Islet of Langerhans (tissue), 1 donor: Measurements from ENCODE around the gene PET117.
"Not testable (repeated sequence)": the region's sequence is repeated elsewhere in the genome, so short reads cannot be mapped to it uniquely, and the experiment has no call there.

Experiments used
- FAIRE-seq: peaks from one replicate; lab custom pipeline; 2011; peaks lifted over from hg19 to GRCh38; lab: Jason Lieb, UNC

The PET117 gene

GRCh38 chr20:18164356-18164755, 26.7 kb downstream of the PET117 start:
- no peak for FAIRE-seq

GRCh38 chr20:18165553-18165952, 27.9 kb downstream of the PET117 start:
- no peak for FAIRE-seq

GRCh38 chr20:18166241-18166881, 28.7 kb downstream of the PET117 start:
- FAIRE-seq = no peak

GRCh38 chr20:18166950-18167349, 29.3 kb downstream of the PET117 start:
- FAIRE-seq = no peak

- FAIRE-seq = no peak
Measured at GRCh38 chr20:18172379-18172778, 34.7 kb downstream of the PET117 start.

- no peak for FAIRE-seq
Measured at GRCh38 chr20:18174906-18175683, 37.4 kb downstream of the PET117 start.

GRCh38 chr20:18176318-18176785, 38.7 kb downstream of the PET117 start:
- no peak for FAIRE-seq

- FAIRE-seq = not testable (repeated sequence)
Measured at GRCh38 chr20:18180366-18180765, 42.7 kb downstream of the PET117 start.

GRCh38 chr20:18180815-18181214, 43.2 kb downstream of the PET117 start:
- no peak for FAIRE-seq

- no peak for FAIRE-seq
Measured at GRCh38 chr20:18187020-18187419, 49.4 kb downstream of the PET117 start.

- no peak for FAIRE-seq
Measured at GRCh38 chr20:18188434-18188833, 50.8 kb downstream of the PET117 start.

- FAIRE-seq = no peak
Measured at GRCh38 chr20:18190338-18191233, 52.9 kb downstream of the PET117 start.

GRCh38 chr20:18191306-18191705, 53.6 kb downstream of the PET117 start:
- no peak for FAIRE-seq
